Measurements from ENCODE around the gene C16orf89.
A peak's percentile ranks its signal among the peaks of the same experiment; 100 is the strongest.
"Not testable (repeated sequence)": the region's sequence is repeated elsewhere in the genome, so short reads cannot be mapped to it uniquely, and the experiment has no call there.

Gene C16orf89

GRCh38 chr16:5088086-5088790 is 22.5 kb upstream of the C16orf89 start:
- DNase-seq; intact Hi-C loops (cut with DNase I): not testable (repeated sequence)

DNA sequence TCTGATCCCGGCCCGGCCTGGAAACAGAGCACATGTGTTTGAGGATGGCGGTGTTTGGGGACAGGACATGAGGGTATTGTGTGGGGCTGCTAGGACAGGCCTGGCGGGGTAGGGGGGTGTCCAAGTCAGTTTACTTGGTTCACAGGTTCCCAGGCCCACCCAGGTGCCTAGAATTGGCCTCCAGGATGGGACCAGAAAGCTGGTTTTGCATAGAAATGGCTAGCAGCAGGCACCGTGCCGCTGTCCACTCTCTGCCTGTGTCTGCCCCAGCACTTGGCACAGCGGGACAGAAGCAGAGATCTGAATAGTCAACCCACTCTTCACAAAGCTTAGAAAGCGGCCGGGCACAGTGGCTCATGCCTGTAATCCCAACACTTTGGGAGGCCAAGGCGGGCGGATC is 20.0 kb upstream of the C16orf89 start:
- not testable (repeated sequence) for DNase-seq

GRCh38 chr16:5084802-5085201 is 19.0 kb upstream of the C16orf89 start:
- intact Hi-C loops (cut with DNase I): not testable (repeated sequence)
- DNase-seq: peak in 40 of 42 donors; percentile 32 to 84 (median 68)

More for the DNA sequence above, 20.0 kb upstream of the C16orf89 start:
- intact Hi-C loops (cut with DNase I): not testable (repeated sequence)

- intact Hi-C loops (cut with DNase I); DNase-seq: not testable (repeated sequence)
Measured at GRCh38 chr16:5084099-5084731, 18.5 kb upstream of the C16orf89 start.

GRCh38 chr16:5083646-5084045 is 17.9 kb upstream of the C16orf89 start:
- intact Hi-C loops (cut with DNase I); DNase-seq: not testable (repeated sequence)

GRCh38 chr16:5080996-5081395 is 15.2 kb upstream of the C16orf89 start:
- DNase-seq; intact Hi-C loops (cut with DNase I): not testable (repeated sequence)

GRCh38 chr16:5080461-5080860 is 14.7 kb upstream of the C16orf89 start:
- DNase-seq; intact Hi-C loops (cut with DNase I): not testable (repeated sequence)

GRCh38 chr16:5078626-5079025 is 12.9 kb upstream of the C16orf89 start:
- DNase-seq: no peak
- intact Hi-C loops (cut with DNase I): no loop called here

DNA sequence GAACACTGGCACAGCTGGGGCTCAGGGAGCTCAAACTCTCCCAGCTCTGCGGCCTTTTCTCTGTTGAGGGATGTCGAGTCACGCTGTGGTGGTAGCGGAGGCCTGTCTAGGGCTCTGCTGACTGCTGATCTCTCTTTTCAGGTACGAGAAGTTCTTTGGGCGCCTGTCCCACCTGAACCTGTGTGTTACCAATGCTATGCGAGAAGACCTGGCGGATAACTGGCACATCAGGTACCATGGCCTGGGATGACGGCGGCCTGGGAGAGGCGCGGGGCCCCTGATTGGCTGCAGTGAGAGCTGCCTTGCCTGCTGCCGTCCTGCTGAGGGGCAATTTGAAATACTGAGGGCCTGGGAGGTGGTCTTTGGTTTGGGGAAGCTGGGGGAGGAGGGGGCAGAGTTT is 11.5 kb upstream of the C16orf89 start:
- intact Hi-C loops (cut with DNase I): no loop called here

GRCh38 chr16:5075637-5076036 is 9.9 kb upstream of the C16orf89 start:
- no peak for DNase-seq
- intact Hi-C loops (cut with DNase I): no loop called here

More for the DNA sequence above, 11.5 kb upstream of the C16orf89 start:
- DNase-seq: no peak

GRCh38 chr16:5073771-5074170 is 8.0 kb upstream of the C16orf89 start:
- intact Hi-C loops (cut with DNase I): loop anchor here (5.0 kb wide), 1 partner anchor 41 kb away; the partner anchor contains the start of gene NAGPA
- peak in 1 of 42 donors; percentile 2 for DNase-seq

DNA sequence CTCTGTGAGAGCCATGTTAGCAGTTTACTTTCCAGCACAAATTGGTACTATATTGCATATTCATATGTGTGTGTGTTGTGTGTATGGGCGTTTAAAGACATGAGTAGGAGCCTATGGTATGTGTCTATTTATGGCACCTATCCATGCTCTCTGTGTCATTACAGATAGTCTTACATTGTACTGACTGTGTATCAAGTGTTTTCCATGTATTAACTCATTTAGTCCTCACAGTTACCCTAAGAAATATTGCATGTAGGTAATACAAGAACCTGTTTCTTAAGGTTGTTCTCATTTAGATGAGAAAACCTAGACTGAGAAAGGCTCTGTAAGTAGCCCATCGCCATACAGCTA is 7.5 kb upstream of the C16orf89 start:
- intact Hi-C loops (cut with DNase I): loop anchor here (5.0 kb wide), 1 partner anchor 41 kb away; the partner anchor contains the start of gene NAGPA
- no peak for DNase-seq

DNA sequence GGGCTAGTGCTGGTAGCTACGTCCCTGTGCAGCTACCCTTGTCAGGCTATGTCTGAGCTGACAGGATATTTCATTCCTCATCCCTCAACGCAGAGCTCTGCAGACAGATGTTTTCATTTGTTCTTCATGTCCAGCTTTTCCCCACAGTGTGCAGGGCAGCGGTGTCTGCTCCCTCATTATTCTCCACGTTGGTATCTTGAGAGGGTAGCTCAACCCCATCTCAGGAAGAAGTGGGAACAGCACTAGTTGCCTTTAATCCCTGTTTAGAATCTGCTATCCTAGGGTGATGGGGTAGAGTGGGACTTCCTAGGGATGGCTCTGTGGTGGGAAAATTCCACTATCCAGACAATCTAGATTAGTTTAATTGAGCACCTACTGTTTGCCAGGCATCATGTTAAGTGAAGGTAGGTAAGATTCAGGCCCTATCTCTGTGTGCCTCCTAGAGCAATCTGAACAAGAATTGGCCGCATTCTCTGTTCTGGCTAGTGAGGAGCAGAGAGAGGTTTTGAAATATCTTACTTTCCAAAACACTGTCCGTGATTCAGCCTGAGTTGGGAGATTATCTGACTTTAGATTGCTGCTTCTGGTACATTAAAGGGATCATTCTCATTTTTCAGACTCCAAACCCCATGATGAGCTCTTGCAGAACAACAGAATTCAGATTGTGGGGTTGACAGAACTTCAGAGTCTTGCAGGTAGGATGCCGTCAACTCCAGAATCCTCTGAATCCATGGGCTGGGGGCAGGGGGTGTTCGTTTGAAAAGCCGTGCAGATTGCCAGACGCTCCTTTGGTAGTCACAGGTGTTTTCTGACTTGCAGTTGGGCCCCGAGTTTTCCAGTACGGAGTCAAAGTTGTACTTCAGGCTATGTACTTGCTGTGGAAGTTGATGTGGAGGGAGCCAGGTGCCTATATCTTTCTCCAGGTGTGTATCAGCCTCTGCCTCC is 6.8 kb upstream of the C16orf89 start:
- intact Hi-C loops (cut with DNase I): loop anchor here (5.0 kb wide), 1 partner anchor 40 kb away; the partner anchor contains the start of gene NAGPA
- DNase-seq: peak in 1 of 42 donors; percentile 0

- DNase-seq: peak; percentile 78 to 96 (median 91)
- intact Hi-C loops (cut with DNase I): loop anchor here (5.0 kb wide), 1 partner anchor 40 kb away; the partner anchor contains the start of gene NAGPA
Measured at GRCh38 chr16:5071681-5072333, 6.1 kb upstream of the C16orf89 start, which contains the start of gene ALG1. Gene ALG1, plus strand, starts transcription at chr16:5071843. Its CDS starts 7 bp downstream, at chr16:5071850.

DNA sequence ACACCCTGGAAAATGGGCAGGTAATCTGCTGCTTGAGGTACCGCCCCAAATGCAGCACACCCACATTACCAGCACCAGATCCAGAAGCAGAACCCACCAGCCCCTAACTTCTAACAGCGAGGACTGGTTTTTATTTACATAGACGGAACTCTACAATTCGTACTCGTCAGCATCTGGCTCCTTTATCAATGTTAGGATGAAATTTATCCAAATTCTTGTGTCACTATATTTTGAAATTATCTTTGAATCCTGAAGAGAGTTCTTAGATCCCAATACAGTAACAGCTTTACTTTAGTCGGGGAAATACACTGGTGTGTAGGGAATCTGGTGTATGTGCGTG is 5.6 kb upstream of the C16orf89 start:
- intact Hi-C loops (cut with DNase I): loop anchor here (5.0 kb wide), 1 partner anchor 39 kb away; the partner anchor contains the start of gene NAGPA

GRCh38 chr16:5070431-5071186 is 4.9 kb upstream of the C16orf89 start:
- intact Hi-C loops (cut with DNase I): loop anchor here (5.0 kb wide), 1 partner anchor 38 kb away; the partner anchor contains the start of gene NAGPA
- DNase-seq: peak in 1 of 42 donors; percentile 2

More for the DNA sequence above, 5.6 kb upstream of the C16orf89 start:
- peak in 1 of 42 donors; percentile 0 for DNase-seq

- intact Hi-C loops (cut with DNase I): loop anchor here (5.0 kb wide), 1 partner anchor 38 kb away; the partner anchor contains the start of gene NAGPA
- peak in 1 of 42 donors; percentile 1 for DNase-seq
Measured at GRCh38 chr16:5069854-5070253, 4.1 kb upstream of the C16orf89 start.

GRCh38 chr16:5069048-5069447 is 3.3 kb upstream of the C16orf89 start:
- peak in 1 of 42 donors; percentile 1 for DNase-seq
- intact Hi-C loops (cut with DNase I): no loop called here

Measured in head of caudate nucleus (tissue), 42 donors.